Measurements from ENCODE around the gene MRPL46. TPM values are rescaled to one million over a fixed set of nuclear protein-coding genes. Genes with fewer than 3 reads are reported as not detected.
A peak's percentile ranks its signal among the peaks of the same experiment; 100 is the strongest.

Gene MRPL46
- total and polyA plus RNA-seq, 8 donors = 19.0 to 25.9 (median 24.2) TPM

DNA sequence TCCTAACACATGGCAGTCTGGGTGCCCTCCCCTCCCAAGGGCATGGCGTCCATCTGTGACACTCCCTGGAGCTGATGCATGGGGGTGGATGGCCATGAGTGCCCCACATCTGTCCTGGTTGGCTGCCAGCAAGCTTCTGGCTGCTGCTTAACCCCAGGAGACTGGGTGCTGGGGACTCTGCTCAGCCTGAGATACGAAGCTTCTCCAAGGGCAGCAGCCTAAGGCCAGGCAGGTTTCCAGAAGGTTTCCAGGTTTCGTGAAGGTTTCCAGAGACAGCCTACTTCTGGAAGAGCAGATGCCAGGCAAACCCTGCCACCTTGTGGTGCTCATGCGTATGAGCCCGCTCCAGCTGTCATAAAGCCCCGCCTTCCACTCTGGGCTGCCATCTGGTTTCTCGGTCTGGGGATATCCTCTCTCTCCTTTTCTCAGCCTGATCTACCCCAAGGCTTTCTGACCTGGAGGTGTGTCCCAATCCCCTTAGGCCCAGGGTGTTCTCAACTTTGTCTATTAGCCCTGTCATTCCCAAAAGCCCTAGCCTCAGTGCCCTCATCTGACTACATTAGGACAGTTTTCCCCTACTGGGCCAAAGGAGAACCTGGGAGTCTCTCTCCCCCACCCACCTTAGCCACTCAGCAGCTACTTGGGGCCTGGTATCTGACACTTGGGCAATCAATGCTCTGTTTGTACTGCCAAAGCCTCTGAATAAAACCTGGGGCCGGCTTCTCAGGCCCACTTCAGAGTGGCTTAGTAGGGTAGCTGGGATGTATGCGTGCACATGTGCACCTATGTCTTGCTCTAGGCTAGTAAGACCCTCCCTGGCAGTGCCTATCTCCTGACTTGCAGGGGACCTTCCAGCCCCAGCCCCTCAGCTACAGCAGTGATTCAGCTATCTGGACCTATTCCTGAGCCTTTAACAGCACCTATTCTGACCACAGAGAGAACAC lies 12.0 kb downstream of the MRPL46 start:
- H3K36me3 ChIP-seq = peaks cover 0 to 33% of the 10 kb centered on the region in 2 donors
- TF ChIP-seq, protein P1, sequence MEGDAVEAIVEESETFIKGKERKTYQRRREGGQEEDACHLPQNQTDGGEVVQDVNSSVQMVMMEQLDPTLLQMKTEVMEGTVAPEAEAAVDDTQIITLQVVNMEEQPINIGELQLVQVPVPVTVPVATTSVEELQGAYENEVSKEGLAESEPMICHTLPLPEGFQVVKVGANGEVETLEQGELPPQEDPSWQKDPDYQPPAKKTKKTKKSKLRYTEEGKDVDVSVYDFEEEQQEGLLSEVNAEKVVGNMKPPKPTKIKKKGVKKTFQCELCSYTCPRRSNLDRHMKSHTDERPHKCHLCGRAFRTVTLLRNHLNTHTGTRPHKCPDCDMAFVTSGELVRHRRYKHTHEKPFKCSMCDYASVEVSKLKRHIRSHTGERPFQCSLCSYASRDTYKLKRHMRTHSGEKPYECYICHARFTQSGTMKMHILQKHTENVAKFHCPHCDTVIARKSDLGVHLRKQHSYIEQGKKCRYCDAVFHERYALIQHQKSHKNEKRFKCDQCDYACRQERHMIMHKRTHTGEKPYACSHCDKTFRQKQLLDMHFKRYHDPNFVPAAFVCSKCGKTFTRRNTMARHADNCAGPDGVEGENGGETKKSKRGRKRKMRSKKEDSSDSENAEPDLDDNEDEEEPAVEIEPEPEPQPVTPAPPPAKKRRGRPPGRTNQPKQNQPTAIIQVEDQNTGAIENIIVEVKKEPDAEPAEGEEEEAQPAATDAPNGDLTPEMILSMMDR (IDR thresholded peaks at IDR 0.05) = peak; percentile 61 to 66
- no peaks in the 10 kb centered on the region for H3K9me3 ChIP-seq
- H3K27me3 ChIP-seq = peaks cover 0 to under 1% of the 10 kb centered on the region in 2 donors
- no peak overlapping the region for H3K4me3 ChIP-seq
- no peak overlapping the region for H3K27ac ChIP-seq
- ATAC-seq (peak; percentile 95), DNase-seq (peak in 3 of 4 donors; percentile 46 to 72 (median 55))
- peaks cover 0 to 3% of the 10 kb centered on the region in 2 donors for H3K4me1 ChIP-seq
- intact Hi-C loops (cut with DNase I) = no loop called here

GRCh38 chr15:88454236-88454635 lies 13.0 kb downstream of the MRPL46 start:
- no peaks in the 10 kb centered on the region for H3K9me3 ChIP-seq
- intact Hi-C loops (cut with DNase I) = no loop called here
- ATAC-seq = peak; percentile 28
- H3K27me3 ChIP-seq = peaks cover 0 to 10% of the 10 kb centered on the region in 2 donors
- peaks cover 0 to 3% of the 10 kb centered on the region in 2 donors for H3K4me1 ChIP-seq
- no peak overlapping the region for H3K4me3 ChIP-seq
- H3K27ac ChIP-seq = no peak overlapping the region
- no peak for DNase-seq
- TF ChIP-seq, protein P1 (IDR thresholded peaks at IDR 0.05) = no peak
- H3K36me3 ChIP-seq = peaks cover 0 to 24% of the 10 kb centered on the region in 2 donors

GRCh38 chr15:88453651-88454050 lies 13.5 kb downstream of the MRPL46 start:
- DNase-seq = no peak
- TF ChIP-seq, protein P1 (IDR thresholded peaks at IDR 0.05) = no peak
- no peak overlapping the region for H3K4me3 ChIP-seq
- no peaks in the 10 kb centered on the region for H3K9me3 ChIP-seq
- H3K4me1 ChIP-seq = peaks cover 0 to 3% of the 10 kb centered on the region in 2 donors
- peaks cover 0 to 16% of the 10 kb centered on the region in 2 donors for H3K27me3 ChIP-seq
- ATAC-seq = no peak
- peaks cover 0 to 18% of the 10 kb centered on the region in 2 donors for H3K36me3 ChIP-seq
- intact Hi-C loops (cut with DNase I) = no loop called here
- no peak overlapping the region for H3K27ac ChIP-seq

DNA sequence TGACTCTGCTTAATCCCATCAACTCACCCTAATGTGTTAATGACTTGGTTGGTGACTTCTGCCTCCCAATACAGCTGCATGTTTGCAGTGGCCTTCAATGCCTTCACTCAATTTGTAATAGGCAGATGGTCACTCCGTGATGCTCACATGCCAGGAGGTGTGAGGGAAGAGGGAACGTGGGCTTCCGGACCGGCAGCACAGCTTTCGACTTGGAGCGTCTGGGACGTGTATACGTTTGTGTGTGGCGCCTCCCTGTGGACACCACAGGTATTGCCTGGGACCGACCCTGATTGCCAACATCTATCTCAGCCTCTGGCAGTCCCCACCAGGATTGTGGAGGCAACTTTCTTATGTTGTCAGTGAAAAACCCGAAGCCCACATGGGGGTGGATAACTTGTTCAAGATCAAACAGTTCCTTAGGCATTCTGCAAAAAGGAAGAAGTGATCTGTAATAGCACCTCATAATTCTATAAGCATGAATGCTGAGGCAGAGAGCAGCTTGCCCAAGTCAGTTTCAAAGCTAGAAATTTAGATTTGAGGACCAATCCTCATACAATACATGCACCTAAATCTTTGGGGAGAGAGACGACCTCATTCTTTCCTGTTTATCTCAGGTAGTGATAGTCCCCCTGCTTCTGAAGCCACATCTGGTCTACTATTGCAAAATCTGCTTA lies 16.9 kb downstream of the MRPL46 start:
- no peaks in the 10 kb centered on the region for H3K36me3 ChIP-seq
- H3K4me1 ChIP-seq = peaks cover 0 to 3% of the 10 kb centered on the region in 2 donors
- intact Hi-C loops (cut with DNase I) = no loop called here
- H3K27ac ChIP-seq = no peak overlapping the region
- H3K27me3 ChIP-seq = peaks cover 0 to 16% of the 10 kb centered on the region in 2 donors
- H3K4me3 ChIP-seq = no peak overlapping the region
- TF ChIP-seq, protein P1 (IDR thresholded peaks at IDR 0.05) = peak in 1 of 2 donors; percentile 59
- DNase-seq = peak in 2 of 4 donors; percentile 26 to 59
- ATAC-seq = peak; percentile 65
- no peaks in the 10 kb centered on the region for H3K9me3 ChIP-seq

DNA sequence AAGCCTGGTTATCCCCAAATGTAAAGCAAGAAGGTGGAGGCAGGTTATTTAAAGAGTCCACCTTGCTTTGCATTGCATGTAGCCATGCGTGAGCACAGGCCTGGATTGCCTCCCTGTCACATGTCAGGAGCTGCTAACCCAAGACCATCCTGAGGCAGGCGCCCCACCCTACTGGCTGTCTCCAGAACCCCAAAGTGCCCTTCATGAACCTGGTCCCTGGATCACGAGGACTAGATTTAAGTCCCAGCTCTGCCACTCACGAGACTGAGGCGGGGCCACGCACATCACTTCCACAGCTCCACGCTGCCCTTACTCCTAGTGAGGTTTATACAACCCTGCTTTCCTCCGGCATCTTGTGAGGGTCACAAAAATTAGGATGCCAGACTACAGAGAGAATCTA lies 17.6 kb downstream of the MRPL46 start:
- Histone ChIP-seq H3K4me1 (peaks cover 0 to 3% of the 10 kb centered on the region in 2 donors), H3K9me3 (no peaks in the 10 kb centered on the region), H3K4me3 (no peak overlapping the region), H3K27me3 (peaks cover 0 to 16% of the 10 kb centered on the region in 2 donors), H3K27ac (no peak overlapping the region), H3K36me3 (no peaks in the 10 kb centered on the region)
- no peak for ATAC-seq
- intact Hi-C loops (cut with DNase I) = no loop called here
- TF ChIP-seq, protein P1 (IDR thresholded peaks at IDR 0.05) = no peak
- no peak for DNase-seq

Data from left lung (tissue), 10 donors.